Gastroesophageal sphincter (tissue), 4 donors: ENCODE measurements around the gene NAT9. TPM values are rescaled to one million over a fixed set of nuclear protein-coding genes. Genes with fewer than 3 reads are reported as not detected.

Experiments used
- ATAC-seq: fragments of 150-250 bp; one replicate; pipeline ENCODE4 v1.9.1; 2016; ENCODE audit warnings: mild to moderate bottlenecking, moderate library complexity
- H3K27ac ChIP-seq, 4 donors: fragments of 200-600 bp; sonication (generic) in 3 of 4; 1 replicate in 3 of 4; 2 replicates in 1 of 4; pipeline ENCODE4 v1.5.1; 2016 to 2019
- H3K27me3 ChIP-seq: fragments of 200-600 bp; sonication (generic); one replicate; pipeline ENCODE4 v1.5.1; 2019
- H3K36me3 ChIP-seq, 2 donors: fragments of 200-600 bp; sonication (generic); one replicate each; pipeline ENCODE4 v1.5.1; 2019; ENCODE audit warnings: control low read depth in 1 of 2
- H3K4me1 ChIP-seq, 3 donors: fragments of 200-600 bp; sonication (generic); 1 replicate in 2 of 3; 2 replicates in 1 of 3; pipeline ENCODE4 v1.5.1; 2016 to 2019; ENCODE audit warnings: control low read depth in 2 of 3
- H3K4me3 ChIP-seq, 2 donors: fragments of 200-600 bp; sonication (generic); one replicate each; pipeline ENCODE4 v1.5.1; 2019; ENCODE audit warnings: mild to moderate bottlenecking in 1 of 2, moderate library complexity in 1 of 2
- H3K9me3 ChIP-seq, 3 donors: fragments of 200-600 bp; sonication (generic); one replicate each; pipeline ENCODE4 v1.5.1; 2017 to 2019; ENCODE audit warnings: control low read depth in 2 of 3
- EP300 ChIP-seq: sonication (generic); formaldehyde crosslinking; IDR thresholded peaks from one replicate; pipeline ENCODE4 v1.6.1; 2017; ENCODE audit warnings: antibody characterized with exemption, mild to moderate bottlenecking
- POLR2A ChIP-seq, 2 donors: fragments of 450-650 bp; IDR thresholded peaks; one replicate each; pipeline ENCODE4 v1.6.1; 2017; ENCODE audit warnings: antibody characterized with exemption in 2 of 2, mild to moderate bottlenecking in 2 of 2, moderate library complexity in 1 of 2
- POLR2AphosphoS5 ChIP-seq: sonication (generic); formaldehyde crosslinking; IDR thresholded peaks from one replicate; pipeline ENCODE4 v1.6.1; 2017; ENCODE audit warnings: antibody characterized with exemption
- WGBS, 2 donors: methylation state at CpG; one replicate each; pipeline ENCODE4 v1.1.5; 2018; ENCODE audit warnings: low coverage in 1 of 2; 5-methylcytosine and 5-hydroxymethylcytosine counted together
- total RNA-seq, 4 donors: library from RNA; depleted of rRNA; stranded (reverse); fragments of >200 nt; gene quantifications; one replicate each; pipeline ENCODE4 v1.1.0, GENCODE V29; 2016
- TF ChIP-seq, protein P1 (sequence below), 4 experiments: fragments of 200-600 bp in 2 of 4; fragments of 450-650 bp in 2 of 4; sonication (generic) in 1 of 4; IDR thresholded peaks; one replicate each; pipeline ENCODE4 v1.5.1; 2017 to 2019; ENCODE audit warnings: antibody characterized with exemption in 4 of 4, mild to moderate bottlenecking in 2 of 4, moderate library complexity in 2 of 4

Gene NAT9
- total RNA-seq, 4 donors from 2014 or later: 21.7 to 34.7 (median 26.3) TPM

DNA sequence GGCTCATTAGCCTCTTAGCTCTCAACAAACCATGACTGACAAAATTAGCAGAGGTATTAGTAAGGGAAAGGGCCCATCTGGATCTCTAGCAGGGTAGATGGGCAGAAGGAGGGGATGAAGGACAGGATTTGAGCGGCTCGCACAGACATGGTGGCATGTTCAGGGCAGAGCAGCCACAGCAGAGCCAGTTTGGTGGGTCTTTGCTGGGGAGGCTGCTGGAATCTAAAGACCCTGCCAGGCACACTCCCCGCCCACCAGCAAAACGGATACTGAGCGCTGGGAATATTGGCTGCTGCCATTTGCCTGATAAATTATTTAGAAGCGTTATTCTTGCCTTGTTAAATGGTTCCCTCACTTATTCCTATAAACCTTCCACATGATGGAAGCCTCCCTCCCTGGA lies 20.7 kb upstream of the NAT9 start:
- peaks cover 0 to 99% of the 10 kb centered on the region in 2 donors for H3K36me3 ChIP-seq
- ATAC-seq: no peak
- H3K9me3 ChIP-seq: no peaks in the 10 kb centered on the region
- H3K4me1 ChIP-seq: no peaks in the 10 kb centered on the region
- no peak overlapping the region for H3K4me3 ChIP-seq
- no peak overlapping the region for H3K27ac ChIP-seq
- no peak for TF ChIP-seq EP300
- no peak for TF ChIP-seq POLR2AphosphoS5
- TF ChIP-seq POLR2A (IDR thresholded peaks at IDR 0.05): no peak
- H3K27me3 ChIP-seq: no peaks in the 10 kb centered on the region
- 77 to 80% methylated on average over 5 to 6 of the region's 6 CpGs for WGBS, 2 donors

- TF ChIP-seq POLR2A (IDR thresholded peaks at IDR 0.05) (no peak), EP300 (no peak), POLR2AphosphoS5 (no peak)
- TF ChIP-seq, protein P1, sequence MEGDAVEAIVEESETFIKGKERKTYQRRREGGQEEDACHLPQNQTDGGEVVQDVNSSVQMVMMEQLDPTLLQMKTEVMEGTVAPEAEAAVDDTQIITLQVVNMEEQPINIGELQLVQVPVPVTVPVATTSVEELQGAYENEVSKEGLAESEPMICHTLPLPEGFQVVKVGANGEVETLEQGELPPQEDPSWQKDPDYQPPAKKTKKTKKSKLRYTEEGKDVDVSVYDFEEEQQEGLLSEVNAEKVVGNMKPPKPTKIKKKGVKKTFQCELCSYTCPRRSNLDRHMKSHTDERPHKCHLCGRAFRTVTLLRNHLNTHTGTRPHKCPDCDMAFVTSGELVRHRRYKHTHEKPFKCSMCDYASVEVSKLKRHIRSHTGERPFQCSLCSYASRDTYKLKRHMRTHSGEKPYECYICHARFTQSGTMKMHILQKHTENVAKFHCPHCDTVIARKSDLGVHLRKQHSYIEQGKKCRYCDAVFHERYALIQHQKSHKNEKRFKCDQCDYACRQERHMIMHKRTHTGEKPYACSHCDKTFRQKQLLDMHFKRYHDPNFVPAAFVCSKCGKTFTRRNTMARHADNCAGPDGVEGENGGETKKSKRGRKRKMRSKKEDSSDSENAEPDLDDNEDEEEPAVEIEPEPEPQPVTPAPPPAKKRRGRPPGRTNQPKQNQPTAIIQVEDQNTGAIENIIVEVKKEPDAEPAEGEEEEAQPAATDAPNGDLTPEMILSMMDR (IDR thresholded peaks at IDR 0.05): no peak
- H3K36me3 ChIP-seq: peaks cover 0 to 94% of the 10 kb centered on the region in 2 donors
- H3K4me3 ChIP-seq: no peak overlapping the region
- no peaks in the 10 kb centered on the region for H3K27me3 ChIP-seq
- ATAC-seq: no peak
- WGBS, 2 donors: 100% methylated on average over 1 of the region's 4 CpGs; no CpG with 5 or more reads in 1 of the 2 donors
- H3K4me1 ChIP-seq: peaks cover 0 to 5% (median 0%) of the 10 kb centered on the region in 3 donors
- no peak overlapping the region for H3K27ac ChIP-seq
- no peaks in the 10 kb centered on the region for H3K9me3 ChIP-seq
Measured at GRCh38 chr17:74796211-74796610, 20.1 kb upstream of the NAT9 start.

DNA sequence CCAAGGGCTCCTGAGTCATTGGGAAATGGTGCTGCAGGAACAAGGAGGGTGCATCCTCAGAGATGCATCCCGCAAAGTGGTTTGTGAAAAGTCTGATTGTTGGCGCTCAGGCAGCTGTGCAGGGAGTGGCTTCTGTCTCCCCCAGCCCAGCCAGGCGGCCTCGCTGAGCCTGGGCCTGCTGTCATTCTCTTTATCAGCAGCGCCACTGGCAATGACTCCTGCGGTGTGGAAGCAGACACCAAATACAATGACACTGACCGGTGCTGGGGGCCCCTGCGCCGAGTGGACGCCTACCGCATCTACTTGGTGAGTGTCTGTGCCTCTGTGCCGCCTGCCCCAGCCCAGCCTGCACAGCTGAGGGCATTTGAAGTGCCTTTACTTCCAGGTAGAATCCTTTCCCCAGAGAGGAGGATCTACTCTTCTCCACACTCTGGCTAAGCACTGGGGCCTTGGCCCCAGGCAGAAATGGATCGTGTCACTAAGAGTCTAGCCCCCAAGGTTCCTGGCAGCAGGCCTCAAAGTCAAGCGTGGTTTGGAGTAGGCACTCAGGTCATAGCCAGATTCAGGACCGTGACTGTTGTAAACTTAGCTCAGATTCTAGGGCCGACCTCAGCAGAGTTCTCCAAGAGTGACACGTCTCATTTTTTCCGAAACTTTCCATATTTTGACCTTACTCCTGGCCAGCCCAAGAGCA lies 19.3 kb upstream of the NAT9 start:
- WGBS, 2 donors: 62 to 100% methylated on average over 1 to 2 of the region's 18 CpGs

DNA sequence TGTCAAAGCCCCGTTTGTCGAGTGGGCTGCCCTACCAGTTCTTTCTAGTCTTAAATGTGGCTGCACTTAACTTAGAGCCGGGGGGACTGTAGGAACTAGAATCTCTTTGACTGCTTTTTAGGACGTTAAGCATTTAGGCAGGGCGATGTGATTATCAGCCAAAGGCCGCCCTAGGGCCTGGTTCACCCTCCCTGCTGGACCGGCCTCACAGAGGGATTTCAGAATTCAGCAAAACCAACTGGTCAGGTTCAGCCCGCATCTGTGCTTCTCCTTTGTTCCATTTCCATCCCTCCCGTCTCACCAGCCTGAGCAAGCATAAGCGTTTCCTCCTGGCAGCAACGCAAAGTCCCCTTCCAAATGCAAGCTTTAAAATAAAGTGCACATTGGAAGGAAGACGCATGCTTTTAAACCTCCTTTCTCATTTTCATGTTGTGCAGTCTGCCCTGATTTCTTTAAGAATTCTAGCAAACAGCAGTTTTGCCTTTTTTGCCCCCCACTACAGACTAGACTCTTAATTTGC lies 16.5 kb upstream of the NAT9 start:
- TF ChIP-seq EP300 (no peak), POLR2A (IDR thresholded peaks at IDR 0.05) (no peak), POLR2AphosphoS5 (no peak)
- TF ChIP-seq, protein P1 (IDR thresholded peaks at IDR 0.05): no peak
- Histone ChIP-seq H3K9me3 (no peaks in the 10 kb centered on the region), H3K27me3 (no peaks in the 10 kb centered on the region), H3K4me3 (no peak overlapping the region), H3K36me3 (peaks cover 0 to 88% of the 10 kb centered on the region in 2 donors), H3K27ac (no peak overlapping the region), H3K4me1 (peaks cover 0 to 9% (median 0%) of the 10 kb centered on the region in 3 donors)
- no peak for ATAC-seq
- 94 to 97% methylated on average over 2 to 10 of the region's 12 CpGs for WGBS, 2 donors

More for the DNA sequence above, 19.3 kb upstream of the NAT9 start:
- H3K4me3 ChIP-seq: no peak overlapping the region
- no peaks in the 10 kb centered on the region for H3K9me3 ChIP-seq
- peaks cover 0 to 94% of the 10 kb centered on the region in 2 donors for H3K36me3 ChIP-seq
- no peak overlapping the region for H3K27ac ChIP-seq
- peaks cover 0 to 9% (median 0%) of the 10 kb centered on the region in 3 donors for H3K4me1 ChIP-seq
- no peaks in the 10 kb centered on the region for H3K27me3 ChIP-seq
- TF ChIP-seq, protein P1 (IDR thresholded peaks at IDR 0.05): no peak
- TF ChIP-seq POLR2AphosphoS5 (no peak), EP300 (no peak), POLR2A (IDR thresholded peaks at IDR 0.05) (no peak)
- no peak for ATAC-seq

DNA sequence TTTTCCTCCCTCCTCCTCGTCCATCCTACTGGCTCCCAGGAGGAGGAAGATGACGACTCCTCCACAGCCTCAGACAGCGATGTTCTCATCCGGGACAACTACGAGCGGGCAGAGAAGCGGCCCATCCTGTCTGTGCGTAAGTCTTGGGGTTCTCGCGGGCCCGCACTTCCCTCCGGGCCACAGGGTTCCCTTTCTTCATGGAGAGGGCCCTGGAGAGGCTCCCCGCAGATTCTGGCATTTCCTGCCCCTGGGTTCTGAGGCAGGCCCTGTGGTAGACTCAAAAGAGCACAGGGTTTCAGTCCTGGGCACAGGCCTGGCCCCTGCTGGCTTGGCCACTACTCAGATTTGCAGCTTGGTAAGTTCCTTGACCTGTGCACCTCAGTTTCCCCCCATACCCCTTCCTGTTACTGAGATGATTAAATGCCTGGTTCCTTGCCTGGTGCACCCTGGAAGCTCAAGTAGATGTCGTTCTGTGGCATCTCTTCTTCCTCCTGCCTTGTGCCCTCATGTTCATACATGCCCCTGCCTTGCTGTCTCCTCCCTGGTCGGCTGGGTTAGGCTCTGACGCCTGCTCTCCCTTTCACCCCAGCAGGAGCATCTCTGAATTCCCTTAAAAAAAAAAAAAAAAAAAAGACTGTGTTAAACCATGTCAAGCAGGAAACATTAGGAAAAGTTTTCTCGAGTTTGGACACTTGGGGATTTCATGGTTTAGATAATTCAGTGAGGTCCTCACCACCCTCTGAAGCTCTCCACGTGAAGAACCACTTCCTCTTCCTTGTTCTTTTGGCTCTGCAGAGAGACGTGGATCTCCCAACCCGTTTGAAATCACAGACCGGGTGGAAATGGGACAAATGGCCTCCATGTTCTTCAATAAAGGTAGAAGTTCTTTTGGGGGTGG lies 14.3 kb upstream of the NAT9 start:
- WGBS, 2 donors: 43 to 74% methylated on average over 6 to 9 of the region's 21 CpGs
- H3K27me3 ChIP-seq: no peaks in the 10 kb centered on the region
- H3K27ac ChIP-seq: no peak overlapping the region
- no peak for ATAC-seq
- H3K36me3 ChIP-seq: peaks cover 0 to 77% of the 10 kb centered on the region in 2 donors
- TF ChIP-seq POLR2AphosphoS5 (no peak), POLR2A (IDR thresholded peaks at IDR 0.05) (no peak), EP300 (no peak)
- TF ChIP-seq, protein P1 (IDR thresholded peaks at IDR 0.05): no peak
- peaks cover 0 to 9% (median 0%) of the 10 kb centered on the region in 3 donors for H3K4me1 ChIP-seq
- H3K9me3 ChIP-seq: no peaks in the 10 kb centered on the region
- no peak overlapping the region for H3K4me3 ChIP-seq
